Mucosa of stomach (tissue), 1 donor: Measurements from ENCODE around the gene TCERG1L.

Experiments
- H3K27me3 ChIP-seq: one replicate; pipeline ENCODE4 v1.7.0; 2013; ENCODE audit warnings: mild to moderate bottlenecking, low read length; ENCODE audit not compliant: control insufficient read depth, insufficient read depth
- H3K36me3 ChIP-seq: one replicate; pipeline ENCODE4 v1.7.0; 2013; ENCODE audit warnings: low read length; ENCODE audit not compliant: control insufficient read depth, insufficient read depth
- H3K4me1 ChIP-seq: one replicate; pipeline ENCODE4 v1.7.0; 2013; ENCODE audit warnings: mild to moderate bottlenecking, low read length; ENCODE audit not compliant: control insufficient read depth, insufficient read depth
- H3K4me3 ChIP-seq: one replicate; pipeline ENCODE4 v1.7.0; 2013; ENCODE audit warnings: low read length
- H3K9ac ChIP-seq: one replicate; pipeline ENCODE4 v1.7.0; 2013; ENCODE audit warnings: mild to moderate bottlenecking, low read length, moderate library complexity
- H3K9me3 ChIP-seq: one replicate; pipeline ENCODE4 v1.7.0; 2013; ENCODE audit warnings: mild to moderate bottlenecking, low read length, moderate library complexity; ENCODE audit not compliant: control insufficient read depth
- donor health status: Pancreatic carcinoma.

The TCERG1L gene

DNA sequence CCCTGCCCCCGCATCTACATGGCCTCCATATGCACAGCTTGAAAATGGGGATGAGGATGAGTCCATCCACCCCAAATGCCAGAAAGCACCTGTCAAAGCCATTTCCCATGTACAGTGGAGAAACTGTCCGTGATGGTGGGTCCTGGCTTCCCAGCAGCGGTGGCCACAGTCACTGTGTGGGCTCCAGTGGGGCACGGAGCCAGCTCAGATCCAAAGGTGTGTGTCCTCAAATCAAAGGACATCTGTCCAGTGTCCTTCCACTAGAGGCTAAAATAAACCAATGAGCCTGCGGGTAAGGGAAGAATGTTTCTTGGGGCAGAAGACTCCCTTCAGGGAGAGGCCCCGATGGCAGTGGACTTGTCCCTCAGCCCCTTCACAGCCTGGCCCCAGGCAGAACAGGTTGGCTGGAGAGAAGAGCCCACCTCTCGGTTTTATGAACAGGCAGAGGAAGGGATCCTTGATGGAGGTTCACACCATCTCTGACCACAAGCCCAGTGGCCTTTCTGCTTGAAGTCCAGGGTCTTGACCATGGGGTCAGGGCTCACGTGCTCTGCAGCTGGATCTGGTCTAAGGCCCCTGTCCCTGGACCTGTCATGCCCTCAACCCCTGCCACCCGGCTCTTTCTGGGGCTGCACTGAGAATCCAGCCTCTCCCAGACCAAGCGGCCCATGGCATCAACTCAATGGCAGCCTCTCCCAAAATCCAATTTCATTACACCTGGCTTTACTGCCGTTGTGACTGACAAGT is 106.9 kb downstream of the TCERG1L start:
- Histone ChIP-seq H3K27me3 (no peaks in the 10 kb centered on the region), H3K4me3 (no peak overlapping the region), H3K4me1 (no peaks in the 10 kb centered on the region), H3K9ac (no peak overlapping the region), H3K36me3 (no peaks in the 10 kb centered on the region), H3K9me3 (no peaks in the 10 kb centered on the region)

DNA sequence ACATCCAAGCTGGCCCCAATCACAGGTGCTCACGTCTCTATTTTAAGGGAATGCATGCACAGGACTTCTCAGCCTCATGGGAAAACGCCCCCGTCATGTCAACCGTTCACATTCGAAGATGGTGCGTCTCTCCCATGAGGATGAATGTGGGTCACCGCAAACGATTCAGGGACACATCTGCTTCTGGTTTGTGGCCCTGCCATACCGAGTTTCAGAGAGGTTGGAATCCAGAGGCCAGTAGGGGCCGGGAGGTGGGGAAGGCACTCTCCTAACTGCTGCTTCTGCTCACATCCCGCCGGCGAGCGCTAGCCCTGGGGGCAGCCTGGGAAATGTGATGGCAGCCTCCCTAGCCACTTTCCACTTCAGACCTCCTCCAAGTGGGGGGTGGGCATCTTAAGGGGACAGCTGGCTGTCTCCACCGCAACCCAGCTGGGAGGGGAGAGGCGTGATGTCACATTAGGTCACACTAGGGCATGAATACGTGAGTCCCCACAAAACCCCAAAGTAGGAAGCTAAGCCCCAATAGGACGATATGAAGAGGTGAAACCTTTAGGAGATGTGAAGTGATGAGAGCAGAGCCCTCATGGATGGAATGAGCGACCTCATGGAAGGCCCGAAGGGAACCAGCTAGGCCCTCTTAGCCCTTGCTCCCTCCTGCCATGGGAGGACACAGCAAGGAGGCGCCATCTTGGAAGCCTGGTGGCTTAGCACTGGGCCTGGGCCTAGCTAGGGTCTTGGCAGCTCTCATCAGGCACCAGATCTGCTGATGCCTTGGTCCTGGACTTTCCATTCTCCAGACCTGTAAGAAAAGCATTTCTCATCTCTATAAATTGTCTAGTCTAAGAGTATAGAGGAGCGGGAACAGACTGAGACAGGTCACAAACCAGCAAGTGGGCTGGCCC is 107.8 kb downstream of the TCERG1L start:
- no peaks in the 10 kb centered on the region for H3K4me1 ChIP-seq
- H3K4me3 ChIP-seq, result no peak overlapping the region
- no peaks in the 10 kb centered on the region for H3K9me3 ChIP-seq
- no peaks in the 10 kb centered on the region for H3K27me3 ChIP-seq
- no peaks in the 10 kb centered on the region for H3K36me3 ChIP-seq
- no peak overlapping the region for H3K9ac ChIP-seq

GRCh38 chr10:131202990-131203389 is 108.5 kb downstream of the TCERG1L start:
- Histone ChIP-seq H3K9me3 (no peaks in the 10 kb centered on the region), H3K36me3 (no peaks in the 10 kb centered on the region), H3K4me3 (no peak overlapping the region), H3K4me1 (no peaks in the 10 kb centered on the region), H3K9ac (no peak overlapping the region), H3K27me3 (no peaks in the 10 kb centered on the region)

GRCh38 chr10:131201741-131202515 is 109.6 kb downstream of the TCERG1L start:
- no peak overlapping the region for H3K4me3 ChIP-seq
- no peaks in the 10 kb centered on the region for H3K4me1 ChIP-seq
- no peaks in the 10 kb centered on the region for H3K27me3 ChIP-seq
- no peaks in the 10 kb centered on the region for H3K9me3 ChIP-seq
- H3K36me3 ChIP-seq, result no peaks in the 10 kb centered on the region
- no peak overlapping the region for H3K9ac ChIP-seq

DNA sequence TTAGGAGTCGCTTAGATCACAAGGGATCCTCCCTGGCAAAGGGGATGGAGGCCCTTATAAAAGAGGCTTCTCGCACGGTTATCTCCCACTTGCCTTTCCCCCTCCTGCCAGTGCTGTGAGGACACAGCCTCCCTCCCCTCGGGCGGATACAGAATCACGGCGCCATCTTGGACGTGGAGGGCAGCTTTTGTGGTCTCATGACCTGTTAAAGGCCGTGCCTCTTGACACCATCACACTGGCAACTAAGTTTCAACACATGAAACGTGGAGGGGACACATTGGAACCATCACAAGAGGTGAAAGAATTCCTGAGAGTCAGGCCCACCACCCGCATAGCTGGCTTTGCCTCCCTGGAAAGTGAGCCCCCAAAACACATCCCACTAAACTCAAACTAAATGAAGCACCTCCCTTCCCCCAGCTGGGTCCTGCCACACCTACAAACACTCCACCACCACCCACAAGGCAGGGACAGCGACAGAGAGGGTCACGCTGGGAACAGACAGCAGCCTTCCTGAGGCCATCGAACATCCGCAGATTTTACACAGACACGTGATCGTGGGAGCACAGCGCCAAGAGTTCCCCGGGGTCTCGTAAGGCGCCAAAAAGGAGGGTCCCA is 110.6 kb downstream of the TCERG1L start:
- Histone ChIP-seq H3K4me1 (no peaks in the 10 kb centered on the region), H3K9me3 (no peaks in the 10 kb centered on the region), H3K27me3 (no peaks in the 10 kb centered on the region), H3K9ac (no peak overlapping the region), H3K36me3 (no peaks in the 10 kb centered on the region), H3K4me3 (no peak overlapping the region)

DNA sequence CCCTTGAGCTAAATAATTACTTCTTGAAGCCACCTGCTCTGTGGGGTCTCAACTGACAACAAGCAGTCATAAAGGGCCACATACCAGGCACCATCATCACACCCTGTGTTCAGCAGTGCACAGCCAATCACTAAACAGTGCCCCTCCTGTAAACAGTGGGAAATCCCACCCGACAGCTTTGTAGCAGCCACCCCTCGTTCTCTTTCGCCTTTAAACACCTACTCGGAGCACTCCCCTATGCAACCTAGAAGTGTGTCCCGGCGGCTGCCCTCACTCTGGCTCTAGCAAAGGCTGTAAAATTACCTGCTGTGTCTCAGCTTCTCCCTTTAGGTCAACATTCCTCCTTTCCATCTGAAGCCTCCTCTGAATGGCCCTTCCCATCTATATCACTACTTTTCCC is 111.9 kb downstream of the TCERG1L start:
- Histone ChIP-seq H3K9me3 (no peaks in the 10 kb centered on the region), H3K4me3 (no peak overlapping the region), H3K36me3 (no peaks in the 10 kb centered on the region), H3K9ac (no peak overlapping the region), H3K27me3 (no peaks in the 10 kb centered on the region), H3K4me1 (no peaks in the 10 kb centered on the region)

DNA sequence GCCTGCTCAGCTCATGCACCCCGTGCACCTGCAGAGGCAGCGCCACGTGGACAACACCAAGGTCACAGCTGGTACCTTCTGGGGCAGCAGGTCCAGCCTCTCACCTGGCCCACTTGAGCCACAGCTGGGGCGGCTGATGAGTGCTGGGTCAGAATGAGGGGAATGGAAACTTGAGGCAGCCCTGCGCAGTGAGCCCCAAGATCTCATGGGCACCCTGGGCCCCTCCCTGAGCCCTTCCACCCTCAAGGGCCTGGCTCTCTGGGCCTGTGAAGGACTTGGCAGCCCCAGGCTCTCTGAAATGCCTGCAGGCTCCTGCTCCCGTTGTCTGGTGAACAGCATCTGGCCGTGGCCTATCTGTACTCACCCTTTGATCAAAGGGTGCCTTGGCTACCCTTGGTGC is 112.7 kb downstream of the TCERG1L start:
- no peak overlapping the region for H3K9ac ChIP-seq
- H3K4me3 ChIP-seq, result no peak overlapping the region
- H3K4me1 ChIP-seq, result no peaks in the 10 kb centered on the region
- H3K9me3 ChIP-seq, result no peaks in the 10 kb centered on the region
- H3K27me3 ChIP-seq, result no peaks in the 10 kb centered on the region
- H3K36me3 ChIP-seq, result no peaks in the 10 kb centered on the region

DNA sequence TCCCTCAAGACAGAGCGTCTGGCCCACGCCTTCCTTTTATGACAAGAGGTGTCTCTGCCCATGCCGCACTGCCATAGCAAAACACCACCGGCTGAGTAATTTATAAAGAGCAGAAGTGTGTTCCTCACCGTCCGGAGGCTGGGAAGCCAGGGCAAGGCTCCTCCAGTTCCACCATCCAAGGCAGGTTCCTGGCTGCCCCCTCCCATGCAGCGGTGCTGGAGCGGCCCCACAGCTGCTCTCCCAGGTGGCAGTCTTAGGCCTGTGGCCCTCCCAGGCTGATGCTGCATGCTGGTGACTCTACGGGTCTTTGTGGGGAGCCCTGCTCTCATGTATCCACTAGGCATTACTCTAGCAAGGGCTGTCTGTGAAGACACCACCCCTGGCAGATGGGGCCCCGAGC is 113.1 kb downstream of the TCERG1L start:
- H3K4me3 ChIP-seq, result no peak overlapping the region
- H3K9me3 ChIP-seq, result no peaks in the 10 kb centered on the region
- no peaks in the 10 kb centered on the region for H3K36me3 ChIP-seq
- no peaks in the 10 kb centered on the region for H3K27me3 ChIP-seq
- no peaks in the 10 kb centered on the region for H3K4me1 ChIP-seq
- no peak overlapping the region for H3K9ac ChIP-seq

- Histone ChIP-seq H3K27me3 (no peaks in the 10 kb centered on the region), H3K4me1 (no peaks in the 10 kb centered on the region), H3K9ac (no peak overlapping the region), H3K36me3 (no peaks in the 10 kb centered on the region), H3K4me3 (no peak overlapping the region), H3K9me3 (no peaks in the 10 kb centered on the region)
These were observed 115.2 kb downstream of the TCERG1L start for GRCh38 chr10:131196176-131196885.

- Histone ChIP-seq H3K27me3 (no peaks in the 10 kb centered on the region), H3K36me3 (no peaks in the 10 kb centered on the region), H3K4me1 (no peaks in the 10 kb centered on the region), H3K9me3 (no peaks in the 10 kb centered on the region), H3K9ac (no peak overlapping the region), H3K4me3 (no peak overlapping the region)
These were observed 115.9 kb downstream of the TCERG1L start for GRCh38 chr10:131195558-131196159.

DNA sequence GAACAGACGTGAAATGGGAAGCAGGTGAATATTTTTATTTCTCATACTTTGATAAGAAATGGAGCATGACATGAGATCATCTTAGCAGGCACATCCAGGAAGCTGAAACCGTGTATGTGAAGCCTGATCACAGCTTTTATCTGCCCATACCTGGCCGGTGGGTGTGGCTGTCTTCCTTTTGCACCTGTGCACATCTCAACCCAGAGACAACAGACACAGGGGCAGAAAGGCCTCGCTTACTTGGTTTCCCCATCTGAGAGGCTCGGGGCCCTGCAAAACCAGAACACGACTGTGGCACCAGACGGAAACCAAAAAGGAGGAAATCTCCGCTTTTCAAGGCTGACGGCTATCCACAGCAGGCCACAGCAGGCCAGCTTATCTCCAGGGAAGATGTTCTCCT is 116.4 kb downstream of the TCERG1L start:
- no peaks in the 10 kb centered on the region for H3K27me3 ChIP-seq
- no peak overlapping the region for H3K4me3 ChIP-seq
- no peaks in the 10 kb centered on the region for H3K36me3 ChIP-seq
- no peaks in the 10 kb centered on the region for H3K4me1 ChIP-seq
- no peak overlapping the region for H3K9ac ChIP-seq
- H3K9me3 ChIP-seq, result no peaks in the 10 kb centered on the region
